AG10803 (cell line): ENCODE results near the gene FRMPD4.

Experiments
- DNase-seq: peaks from one replicate; pipeline ENCODE4 v3.0.0; 2010; ENCODE audit warnings: low read depth
- H3K4me3 ChIP-seq: 2 replicates; pipeline ENCODE4 v1.5.1; 2011; ENCODE audit warnings: mild to moderate bottlenecking, low read length, control low read depth
- TF ChIP-seq, protein P1 (sequence below): conservative IDR thresholded peaks from 2 replicates; pipeline ENCODE4 v1.5.1; 2011; ENCODE audit warnings: mild to moderate bottlenecking, low read length, control low read depth, inconsistent platforms

FRMPD4 gene

DNA sequence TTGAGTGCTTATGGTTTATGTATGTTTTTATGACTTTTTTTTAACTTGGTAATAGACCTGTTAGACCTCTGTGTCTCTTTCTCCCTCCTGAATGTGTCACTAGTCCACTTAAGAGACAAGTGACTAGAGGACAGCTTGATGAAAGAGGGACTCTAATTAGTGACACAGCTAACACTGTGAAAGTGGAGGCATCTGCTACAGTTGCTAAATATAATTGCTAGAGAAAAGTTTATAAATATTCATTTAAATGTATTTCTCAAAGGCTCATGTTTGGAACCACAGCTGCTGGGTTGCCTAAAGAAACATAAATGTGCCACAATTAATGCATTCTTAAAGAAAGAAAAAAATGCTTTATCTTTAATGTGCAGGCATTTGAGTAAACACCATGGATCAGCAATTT is 176.4 kb downstream of the FRMPD4 start:
- no peak for DNase-seq
- TF ChIP-seq, protein P1, sequence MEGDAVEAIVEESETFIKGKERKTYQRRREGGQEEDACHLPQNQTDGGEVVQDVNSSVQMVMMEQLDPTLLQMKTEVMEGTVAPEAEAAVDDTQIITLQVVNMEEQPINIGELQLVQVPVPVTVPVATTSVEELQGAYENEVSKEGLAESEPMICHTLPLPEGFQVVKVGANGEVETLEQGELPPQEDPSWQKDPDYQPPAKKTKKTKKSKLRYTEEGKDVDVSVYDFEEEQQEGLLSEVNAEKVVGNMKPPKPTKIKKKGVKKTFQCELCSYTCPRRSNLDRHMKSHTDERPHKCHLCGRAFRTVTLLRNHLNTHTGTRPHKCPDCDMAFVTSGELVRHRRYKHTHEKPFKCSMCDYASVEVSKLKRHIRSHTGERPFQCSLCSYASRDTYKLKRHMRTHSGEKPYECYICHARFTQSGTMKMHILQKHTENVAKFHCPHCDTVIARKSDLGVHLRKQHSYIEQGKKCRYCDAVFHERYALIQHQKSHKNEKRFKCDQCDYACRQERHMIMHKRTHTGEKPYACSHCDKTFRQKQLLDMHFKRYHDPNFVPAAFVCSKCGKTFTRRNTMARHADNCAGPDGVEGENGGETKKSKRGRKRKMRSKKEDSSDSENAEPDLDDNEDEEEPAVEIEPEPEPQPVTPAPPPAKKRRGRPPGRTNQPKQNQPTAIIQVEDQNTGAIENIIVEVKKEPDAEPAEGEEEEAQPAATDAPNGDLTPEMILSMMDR, result no peak

DNA sequence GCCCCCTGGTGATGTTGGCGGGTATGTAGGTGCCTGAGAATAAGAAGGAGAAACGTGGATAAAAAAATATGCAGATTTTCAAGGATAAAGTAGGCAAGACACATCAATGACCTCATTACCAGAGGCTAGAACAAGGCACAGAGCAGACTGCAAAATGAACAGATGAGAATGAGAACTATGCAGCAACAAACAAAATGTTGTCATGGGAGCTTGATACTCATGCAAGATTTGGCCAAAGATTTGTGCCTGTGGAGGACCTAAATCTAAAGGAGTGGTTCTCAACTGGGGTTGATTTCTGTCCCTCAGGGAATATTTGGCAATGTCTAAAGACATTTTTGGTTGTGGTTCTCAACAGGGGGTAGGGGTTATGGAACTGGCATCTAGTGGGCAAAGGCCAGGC is 177.3 kb downstream of the FRMPD4 start:
- DNase-seq, result peak; percentile 54
- TF ChIP-seq, protein P1, result no peak
- no peak overlapping the region for H3K4me3 ChIP-seq

More for the DNA sequence above, 176.4 kb downstream of the FRMPD4 start:
- H3K4me3 ChIP-seq, result no peak overlapping the region

DNA sequence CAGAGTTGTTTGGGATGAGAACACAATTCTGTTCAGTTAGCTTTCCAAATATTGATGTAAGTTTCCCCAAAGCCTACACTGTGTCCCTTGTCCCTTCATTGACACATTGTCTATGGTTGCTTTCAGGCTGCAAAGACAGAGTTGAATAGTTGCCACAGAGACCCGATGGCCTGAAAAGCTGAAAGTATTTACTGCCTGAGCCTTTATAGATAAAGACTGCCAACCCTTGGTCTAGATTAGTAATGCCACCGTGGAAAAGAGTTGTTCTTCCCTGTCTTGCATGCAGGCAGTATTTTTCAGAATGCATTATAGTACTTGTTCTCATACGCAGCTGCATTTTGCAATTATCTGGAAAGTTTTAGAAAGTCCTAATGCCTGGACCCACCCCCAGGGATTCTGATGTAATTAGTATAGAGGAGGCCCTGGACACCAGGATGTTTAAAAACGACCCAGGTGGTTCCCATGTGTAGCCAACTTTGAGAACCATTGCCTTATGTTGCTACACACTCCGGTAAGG is 180.8 kb downstream of the FRMPD4 start:
- H3K4me3 ChIP-seq, result no peak overlapping the region
- DNase-seq, result peak; percentile 31
- TF ChIP-seq, protein P1, result no peak; the same call in 1 of the 2 replicates

DNA sequence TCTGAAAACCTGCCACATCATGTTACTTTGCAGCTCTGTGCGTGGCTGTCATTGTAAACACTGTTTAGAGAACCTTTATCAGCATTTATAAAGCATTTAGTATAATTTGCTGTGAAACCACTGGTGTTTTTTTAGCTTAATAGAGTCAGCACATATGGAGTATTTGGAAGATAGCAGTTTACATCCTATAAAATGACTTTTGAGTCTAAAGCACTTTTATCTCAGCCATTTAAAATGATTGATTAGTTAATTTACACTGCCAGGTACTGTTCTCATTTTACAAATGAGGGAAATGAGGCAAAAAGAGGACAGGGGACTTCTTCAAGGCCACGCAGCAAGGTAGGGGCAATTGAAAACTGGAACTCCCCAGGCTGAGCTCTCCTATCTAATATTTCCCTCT is 181.7 kb downstream of the FRMPD4 start:
- no peak for DNase-seq
- H3K4me3 ChIP-seq, result no peak overlapping the region
- TF ChIP-seq, protein P1, result no peak

DNA sequence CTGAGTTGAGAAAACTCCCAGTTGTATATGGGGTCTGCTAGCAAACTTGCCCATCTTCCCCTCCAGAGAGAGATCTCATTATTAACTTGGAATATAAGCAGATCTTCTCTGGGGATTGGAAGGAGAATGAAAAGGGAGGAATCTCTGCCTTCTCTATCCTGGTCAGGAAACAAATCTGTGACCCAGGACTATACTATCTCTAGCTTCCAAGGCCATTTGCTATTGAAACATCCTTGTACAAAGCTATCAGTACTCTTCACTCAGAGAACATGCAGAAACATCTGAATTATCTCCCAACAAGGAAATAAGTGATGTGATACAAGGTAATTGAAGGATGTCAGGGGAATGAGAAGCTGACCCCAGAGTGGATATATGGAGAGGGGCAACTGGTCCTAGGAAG is 183.8 kb downstream of the FRMPD4 start:
- no peak for DNase-seq
- H3K4me3 ChIP-seq, result no peak overlapping the region
- TF ChIP-seq, protein P1, result no peak

DNA sequence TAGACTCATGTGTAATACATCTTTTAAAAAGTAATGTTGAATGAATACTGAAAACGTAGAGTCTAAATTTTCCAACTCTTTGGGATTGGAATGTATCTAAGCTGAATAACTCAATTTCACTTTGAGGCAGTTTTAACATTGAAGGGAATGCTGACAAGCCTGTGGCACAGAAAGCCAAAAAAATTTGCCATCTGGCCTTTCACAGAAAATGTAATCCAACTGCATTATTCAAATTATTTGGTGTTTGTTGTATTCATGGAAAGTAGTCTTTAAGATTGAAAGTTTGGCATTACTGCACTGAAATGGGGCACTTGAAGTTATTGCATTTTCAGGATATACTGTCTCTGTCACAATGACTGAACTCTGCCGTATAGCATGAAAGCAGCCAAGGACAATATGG is 186.9 kb downstream of the FRMPD4 start:
- DNase-seq, result peak; percentile 16
- TF ChIP-seq, protein P1, result no peak
- no peak overlapping the region for H3K4me3 ChIP-seq

DNA sequence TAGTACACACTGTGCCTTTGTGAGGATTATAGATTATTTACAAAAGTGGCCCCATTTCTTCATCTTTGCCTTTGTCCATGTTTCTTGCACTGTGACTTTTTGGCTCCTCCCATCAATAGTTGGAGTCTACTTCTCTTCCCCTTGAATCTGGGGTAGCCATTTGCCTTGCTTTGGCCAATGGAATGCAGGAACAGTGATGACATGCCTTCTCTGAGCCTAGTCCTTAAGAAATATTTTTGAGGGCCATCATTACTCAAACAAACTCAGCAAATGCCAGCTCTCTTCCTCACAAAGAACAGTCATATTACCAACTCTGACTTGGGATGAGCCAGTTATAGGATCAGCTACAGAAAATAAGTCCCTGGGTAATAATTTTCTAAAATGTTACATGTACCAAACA is 189.6 kb downstream of the FRMPD4 start:
- H3K4me3 ChIP-seq, result no peak overlapping the region
- peak; percentile 11 for DNase-seq
- TF ChIP-seq, protein P1, result no peak
